IMR-90 (cell line): ENCODE results near the gene KDM4B. TPM values are rescaled to one million over a fixed set of nuclear protein-coding genes. Genes with fewer than 3 reads are reported as not detected.

Experiments used
- ATAC-seq: fragments of 200-7000 bp; cut with Tn5 transposase; 2 replicates; pipeline ENCODE4 v1.9.1; 2020; ENCODE audit warnings: low read depth, mild to moderate bottlenecking, moderate library complexity
- BruUV-seq: library from RNA; stranded (reverse); fragments of 400-500 nt; replicated peaks from 2 replicates; lab custom pipeline; 2021; lab: Mats Ljungman, UMichigan
- CTCF ChIA-PET: fragments of 300-600 bp; formaldehyde crosslinking; extraction: SDS; loops from one replicate; lab custom pipeline; 2021; ENCODE audit warnings: antibody characterized with exemption; lab: Yijun Ruan, JAX
- POLR2A ChIA-PET: fragments of 300-600 bp; sonication (Branson Sonifier 250); formaldehyde crosslinking; loops from one replicate; lab custom pipeline; 2022; ENCODE audit warnings: antibody characterized with exemption; ENCODE audit not compliant: unreplicated experiment; lab: Charles Lee
- DNase-seq: peaks from one replicate; pipeline ENCODE4 v3.0.0; 2013
- H2AFZ ChIP-seq: replicated peaks from 2 replicates; pipeline ENCODE3; 2013; ENCODE audit warnings: low read length, mild to moderate bottlenecking; ENCODE audit not compliant: poor library complexity
- H2AK5ac ChIP-seq: 2 replicates; pipeline ENCODE4 v1.6.1; 2013; ENCODE audit warnings: low read depth, low read length, inconsistent platforms
- H2AK9ac ChIP-seq: replicated peaks from 2 replicates; pipeline ENCODE3; 2013; ENCODE audit warnings: mild to moderate bottlenecking, low read depth, low read length, moderate library complexity; ENCODE audit not compliant: poor library complexity
- H2BK120ac ChIP-seq: 2 replicates; pipeline ENCODE4 v1.6.1; 2013; ENCODE audit warnings: low read depth, low read length, inconsistent platforms
- H2BK15ac ChIP-seq: 3 replicates; pipeline ENCODE4 v1.6.1; 2013; ENCODE audit warnings: low read depth, low read length, inconsistent platforms
- H2BK20ac ChIP-seq: 2 replicates; pipeline ENCODE4 v1.6.1; 2013; ENCODE audit warnings: low read depth, mild to moderate bottlenecking, inconsistent platforms, low read length, moderate library complexity
- H2BK5ac ChIP-seq: 2 replicates; pipeline ENCODE4 v1.6.1; 2013; ENCODE audit warnings: mild to moderate bottlenecking, low read depth, low read length, inconsistent platforms; ENCODE audit not compliant: poor library complexity, severe bottlenecking
- H3K14ac ChIP-seq: replicated peaks from 2 replicates; pipeline ENCODE4 v1.6.1; 2013; ENCODE audit warnings: low read depth, low read length, inconsistent platforms
- H3K18ac ChIP-seq: 2 replicates; pipeline ENCODE4 v1.6.1; 2013; ENCODE audit warnings: low read depth, low read length, control low read depth
- H3K23ac ChIP-seq: 2 replicates; pipeline ENCODE4 v1.6.1; 2013; ENCODE audit warnings: low read depth, low read length, inconsistent platforms
- H3K27ac ChIP-seq: 2 replicates; pipeline ENCODE4 v1.5.1; 2013; ENCODE audit warnings: mild to moderate bottlenecking, control low read depth, low read length; ENCODE audit not compliant: insufficient read depth
- H3K27me3 ChIP-seq: 2 replicates; pipeline ENCODE4 v1.6.1; 2013; ENCODE audit warnings: low read length; ENCODE audit not compliant: control insufficient read depth, insufficient read depth
- H3K36me3 ChIP-seq: 2 replicates; pipeline ENCODE4 v1.6.1; 2013; ENCODE audit warnings: low read length, mixed read lengths; ENCODE audit not compliant: control insufficient read depth, insufficient read depth
- H3K4ac ChIP-seq: 2 replicates; pipeline ENCODE4 v1.6.1; 2013; ENCODE audit warnings: low read depth, low read length, inconsistent platforms
- H3K4me1 ChIP-seq: 2 replicates; pipeline ENCODE4 v1.6.1; 2013; ENCODE audit warnings: low read length, mixed read lengths; ENCODE audit not compliant: control insufficient read depth, insufficient read depth
- H3K4me2 ChIP-seq: 2 replicates; pipeline ENCODE4 v1.6.1; 2013; ENCODE audit warnings: low read depth, mild to moderate bottlenecking, control low read depth, low read length, moderate library complexity
- H3K4me3 ChIP-seq: 2 replicates; pipeline ENCODE4 v1.5.1; 2013; ENCODE audit warnings: low read depth, mild to moderate bottlenecking, control low read depth, low read length, moderate library complexity; ENCODE audit not compliant: insufficient read depth
- H3K56ac ChIP-seq: 2 replicates; pipeline ENCODE4 v1.6.1; 2013; ENCODE audit warnings: low read length, inconsistent platforms; ENCODE audit not compliant: insufficient read depth; ENCODE audit errors: extremely low read depth
- H3K79me1 ChIP-seq, 2 experiments: 2 replicates each; pipeline ENCODE4 v1.6.1; 2013; ENCODE audit warnings: low read length in 2 of 2, inconsistent platforms in 1 of 2, low read depth in 1 of 2
- H3K9ac ChIP-seq: 2 replicates; pipeline ENCODE4 v1.6.1; 2013; ENCODE audit warnings: low read depth, low read length, control low read depth
- H3K9me1 ChIP-seq: 2 replicates; pipeline ENCODE4 v1.6.1; 2013; ENCODE audit warnings: low read length, inconsistent platforms; ENCODE audit not compliant: insufficient read depth
- H3K9me3 ChIP-seq: 2 replicates; pipeline ENCODE4 v1.6.1; 2013; ENCODE audit warnings: low read length; ENCODE audit not compliant: control insufficient read depth, insufficient read depth
- H4K20me1 ChIP-seq: 2 replicates; pipeline ENCODE4 v1.6.1; 2013; ENCODE audit warnings: low read length, inconsistent platforms; ENCODE audit not compliant: insufficient read depth
- H4K5ac ChIP-seq: 2 replicates; pipeline ENCODE4 v1.6.1; 2013; ENCODE audit warnings: mild to moderate bottlenecking, low read depth, low read length, control low read depth
- H4K8ac ChIP-seq, 2 experiments: 2 replicates each; pipeline ENCODE4 v1.6.1; 2013; ENCODE audit warnings: low read depth in 2 of 2, low read length in 2 of 2, control low read depth in 1 of 2, inconsistent platforms in 1 of 2
- H4K91ac ChIP-seq: 2 replicates; pipeline ENCODE4 v1.6.1; 2013; ENCODE audit warnings: low read depth, low read length, inconsistent platforms; ENCODE audit not compliant: insufficient read depth
- CEBPB ChIP-seq: IDR thresholded peaks from 2 replicates; pipeline ENCODE4 v1.6.1; 2012; ENCODE audit warnings: low read depth, low read length, improper control_type of control experiment
- CHD1 ChIP-seq: IDR thresholded peaks from 2 replicates; pipeline ENCODE4 v1.6.1; 2012; ENCODE audit warnings: low read depth, low read length, improper control_type of control experiment
- FOS ChIP-seq: fragments of 150-350 bp; IDR thresholded peaks from 2 replicates; pipeline ENCODE4 v1.6.1; 2016; ENCODE audit warnings: low read depth, low read length
- MAFK ChIP-seq: IDR thresholded peaks from 2 replicates; pipeline ENCODE4 v1.6.1; 2012; ENCODE audit warnings: low read depth, low read length, improper control_type of control experiment
- MAZ ChIP-seq: IDR thresholded peaks from 2 replicates; pipeline ENCODE4 v1.6.1; 2012; ENCODE audit warnings: low read depth, mild to moderate bottlenecking, low read length, improper control_type of control experiment, moderate library complexity, borderline replicate concordance
- MXI1 ChIP-seq: IDR thresholded peaks from 2 replicates; pipeline ENCODE4 v1.6.1; 2012; ENCODE audit warnings: low read depth, mild to moderate bottlenecking, low read length, moderate library complexity, borderline replicate concordance
- NFE2L2 ChIP-seq: fragments of 150-350 bp; IDR thresholded peaks from 2 replicates; pipeline ENCODE4 v1.6.1; 2016; ENCODE audit warnings: low read depth, mild to moderate bottlenecking, low read length
- RAD21 ChIP-seq: IDR thresholded peaks from 2 replicates; pipeline ENCODE4 v1.6.1; 2012; ENCODE audit warnings: low read length, improper control_type of control experiment
- RCOR1 ChIP-seq: IDR thresholded peaks from 2 replicates; pipeline ENCODE4 v1.6.1; 2012; ENCODE audit warnings: mild to moderate bottlenecking, low read length, improper control_type of control experiment; ENCODE audit not compliant: insufficient replicate concordance
- RFX5 ChIP-seq: IDR thresholded peaks from 2 replicates; pipeline ENCODE4 v1.8.0; 2012; ENCODE audit warnings: low read depth, mild to moderate bottlenecking, low read length, moderate library complexity
- SMC3 ChIP-seq: fragments of 150-350 bp; IDR thresholded peaks from 2 replicates; pipeline ENCODE4 v1.6.1; 2016; ENCODE audit warnings: low read depth, mild to moderate bottlenecking, antibody characterized with exemption, low read length, moderate library complexity
- WGBS, 2 experiments: methylation state at CpG; one replicate each; pipeline versions ENCODE4 v1.1.5 to v1.1.7; 2013; ENCODE audit warnings: missing lambda C conversion rate in 2 of 2; ENCODE audit not compliant: insufficient read length in 1 of 2; ENCODE audit errors: extremely low coverage in 2 of 2; 5-methylcytosine and 5-hydroxymethylcytosine counted together
- dilution Hi-C: fragments of 300-500 bp; cut with HindIII; formaldehyde crosslinking; loops from one replicate; pipeline ENCODE4 v1.14.3; 2018; ENCODE audit warnings: low sequenced_read_pairs; ENCODE audit not compliant: unreplicated experiment
- in situ Hi-C: fragments of 300-500 bp; cut with MboI; formaldehyde crosslinking; loops from 3 replicates; pipeline ENCODE4 v1.14.3; 2019; ENCODE audit warnings: low sequenced_read_pairs, inconsistent platforms, mixed read lengths
- intact Hi-C: fragments of 100-400 bp; cut with micrococcal nuclease; formaldehyde crosslinking; loops from 2 replicates; pipeline ENCODE4 v1.10.0; 2022
- polyA plus RNA-seq, 3 experiments: library from polyadenylated mRNA; depleted of rRNA; stranded (reverse); fragments of >200 nt; gene quantifications; 2 replicates each; pipeline ENCODE4 v1.2.3, GENCODE V29; 2012; ENCODE audit warnings: low replicate concordance in 1 of 3
- total RNA-seq: library from RNA; depleted of rRNA; stranded (reverse); fragments of >200 nt; gene quantifications from 2 replicates; pipeline ENCODE4 v1.2.3, GENCODE V29; 2012
- TF ChIP-seq, protein P1 (sequence below): fragments of 150-350 bp; IDR thresholded peaks from 2 replicates; pipeline ENCODE4 v1.6.1; 2016; ENCODE audit warnings: low read depth, mild to moderate bottlenecking, low read length, moderate library complexity, borderline replicate concordance

The KDM4B gene
- total and polyA plus RNA-seq, 2 of the 4 experiments (the other 2 are of a cell fraction), result 5.0 to 17.9 TPM

DNA sequence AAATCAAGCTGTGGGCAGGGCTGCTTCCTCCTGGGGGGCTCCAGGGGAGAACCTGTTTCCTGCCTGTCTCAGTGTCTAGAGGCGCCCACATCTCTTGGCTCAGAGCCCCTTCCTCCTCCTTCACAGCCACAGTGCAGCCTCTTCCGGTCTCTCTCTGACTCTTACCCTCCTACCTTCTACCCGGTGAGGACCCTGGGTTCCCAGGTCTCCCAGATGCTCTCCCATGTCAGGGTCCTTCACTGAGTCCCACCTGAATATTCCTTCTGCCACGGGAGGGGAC lies 153.1 kb downstream of the KDM4B start:
- Histone ChIP-seq H3K4me3 (no peak overlapping the region), H3K4me2 (no peak overlapping the region), H3K9me3 (no peaks in the 10 kb centered on the region), H3K18ac (no peak overlapping the region), H3K9me1 (no peaks in the 10 kb centered on the region), H3K79me1 (peaks cover 0 to 6% of the 10 kb centered on the region in 2 experiments; a peak in 1 of 4 replicates), H4K91ac (no peak overlapping the region), H3K56ac (no peak overlapping the region), H4K8ac (no peak overlapping the region), H3K14ac (no peak overlapping the region), H3K4ac (no peak overlapping the region), H2BK15ac (no peak overlapping the region), H2AK5ac (no peak overlapping the region), H2BK120ac (no peak overlapping the region), H3K27ac (no peak overlapping the region), H3K9ac (no peak overlapping the region), H2BK20ac (no peak overlapping the region), H4K5ac (no peak overlapping the region), H2BK5ac (no peak overlapping the region), H3K23ac (no peak overlapping the region), H3K4me1 (peaks cover 5% of the 10 kb centered on the region; the same call in 1 of the 2 replicates), H2AK9ac (no peak overlapping the region), H2AFZ (no peak overlapping the region), H3K27me3 (no peaks in the 10 kb centered on the region), H3K36me3 (peaks cover 44% of the 10 kb centered on the region), H4K20me1 (peaks cover 4% of the 10 kb centered on the region; the same call in 1 of the 2 replicates)
- intact Hi-C loops, result no loop called here
- dilution Hi-C loops, result no loop called here
- no peak for ATAC-seq
- TF ChIP-seq FOS (no peak), MAZ (no peak), RFX5 (no peak), CEBPB (no peak), CHD1 (no peak), MAFK (no peak), SMC3 (no peak), RCOR1 (no peak), RAD21 (no peak), MXI1 (no peak), NFE2L2 (no peak)
- TF ChIP-seq, protein P1, sequence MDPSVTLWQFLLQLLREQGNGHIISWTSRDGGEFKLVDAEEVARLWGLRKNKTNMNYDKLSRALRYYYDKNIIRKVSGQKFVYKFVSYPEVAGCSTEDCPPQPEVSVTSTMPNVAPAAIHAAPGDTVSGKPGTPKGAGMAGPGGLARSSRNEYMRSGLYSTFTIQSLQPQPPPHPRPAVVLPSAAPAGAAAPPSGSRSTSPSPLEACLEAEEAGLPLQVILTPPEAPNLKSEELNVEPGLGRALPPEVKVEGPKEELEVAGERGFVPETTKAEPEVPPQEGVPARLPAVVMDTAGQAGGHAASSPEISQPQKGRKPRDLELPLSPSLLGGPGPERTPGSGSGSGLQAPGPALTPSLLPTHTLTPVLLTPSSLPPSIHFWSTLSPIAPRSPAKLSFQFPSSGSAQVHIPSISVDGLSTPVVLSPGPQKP, result no peak
- ChIA-PET CTCF (no interaction called here), POLR2A (no interaction called here)
- WGBS, 2 experiments, result 60% methylated on average over 1 of the region's 4 CpGs; no CpG with 5 or more reads in 1 of the 2 experiments
- no TSS peak for BruUV-seq
- no peak for DNase-seq
- in situ Hi-C loops, result no loop called here
